ENCODE measurements around the gene WWOX. TPM values are rescaled to one million over a fixed set of nuclear protein-coding genes. Genes with fewer than 3 reads are reported as not detected.

WWOX gene
- total RNA-seq, 1 donor from 2014 or later: 19.1 TPM

DNA sequence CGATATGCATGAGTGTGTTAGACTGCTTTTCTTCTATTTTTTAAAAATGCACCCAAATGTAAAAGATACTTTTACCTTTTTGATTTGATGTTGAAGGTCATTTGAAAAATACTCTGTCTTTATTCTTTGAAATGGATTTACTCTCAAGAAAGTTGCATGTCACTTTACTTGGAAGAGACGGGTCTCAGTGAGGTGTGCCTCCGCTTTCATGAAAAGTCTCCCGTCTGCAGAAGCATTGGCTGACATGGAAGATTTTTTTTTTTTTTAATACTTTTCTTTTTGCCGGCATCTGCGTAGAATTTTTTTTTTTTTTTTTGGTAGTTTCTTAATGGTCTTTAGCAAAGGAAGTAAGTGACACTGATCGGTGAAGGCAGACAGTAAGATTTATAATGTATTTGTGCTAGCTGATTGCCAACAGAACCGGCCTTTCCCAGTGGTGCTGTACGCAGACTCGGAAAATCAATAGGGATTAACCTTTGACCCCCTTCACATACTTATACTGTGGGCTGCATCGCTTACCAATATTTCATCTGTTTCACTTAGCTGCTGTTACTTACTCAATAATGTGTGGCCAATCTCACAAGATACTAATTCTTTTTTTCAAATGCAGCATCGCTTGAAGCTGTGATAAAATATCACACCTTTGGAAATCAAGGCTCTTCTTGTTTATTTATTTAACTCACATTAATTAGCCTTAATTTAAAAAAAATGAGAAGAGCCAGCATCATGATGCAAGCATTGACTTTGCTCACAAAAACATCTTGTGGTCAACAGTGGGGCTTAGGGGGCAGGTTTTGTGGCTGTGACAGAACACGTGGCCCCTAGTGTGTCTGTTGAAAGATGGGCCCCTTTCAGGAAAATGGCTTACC, 383.9 kb downstream of the WWOX start:
- no peak for DNase-seq (ENCODE audit: extremely low read depth, low read depth, low spot score)

- DNase-seq (ENCODE audit: extremely low read depth, low read depth, low spot score): no peak
Measured at GRCh38 chr16:78484509-78485058, 385.1 kb downstream of the WWOX start.

DNA sequence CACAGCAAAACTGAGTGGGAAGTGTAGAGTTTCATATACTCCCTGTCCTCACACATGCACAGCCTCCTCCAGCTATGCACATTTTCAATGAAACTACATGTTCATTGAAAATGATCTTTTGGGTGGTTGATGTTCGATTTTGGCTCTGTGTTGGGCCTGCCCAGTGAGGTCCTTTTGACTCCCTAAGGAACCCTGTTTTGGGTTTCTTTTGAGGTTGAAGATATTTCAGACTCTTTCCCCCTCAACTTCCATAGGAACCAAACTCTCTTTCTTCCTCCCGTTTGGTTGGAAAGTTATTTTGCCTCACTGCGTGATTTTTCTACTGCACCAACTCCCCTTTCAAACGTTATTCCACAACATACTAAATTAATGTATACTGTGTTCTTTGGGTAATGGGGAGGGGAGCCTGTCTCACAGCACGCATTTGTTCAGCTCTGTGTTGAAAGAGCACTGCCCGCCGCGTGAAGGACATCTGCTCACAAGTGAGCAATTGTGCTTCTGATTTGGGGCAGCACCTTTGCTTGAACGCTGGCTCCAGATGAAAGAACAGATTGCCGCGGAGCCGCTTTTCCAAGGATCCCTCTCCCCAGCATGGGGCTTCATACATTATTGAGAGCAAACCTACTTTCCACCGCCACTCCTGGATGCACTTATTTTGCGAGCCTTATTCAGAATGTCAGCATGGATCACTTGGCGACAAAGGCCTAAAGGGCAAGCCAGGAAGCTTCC, 385.9 kb downstream of the WWOX start:
- no peak for DNase-seq (ENCODE audit: extremely low read depth, low read depth, low spot score)

GRCh38 chr16:78485917-78486257, 386.4 kb downstream of the WWOX start:
- DNase-seq (ENCODE audit: extremely low read depth, low read depth, low spot score): no peak

DNA sequence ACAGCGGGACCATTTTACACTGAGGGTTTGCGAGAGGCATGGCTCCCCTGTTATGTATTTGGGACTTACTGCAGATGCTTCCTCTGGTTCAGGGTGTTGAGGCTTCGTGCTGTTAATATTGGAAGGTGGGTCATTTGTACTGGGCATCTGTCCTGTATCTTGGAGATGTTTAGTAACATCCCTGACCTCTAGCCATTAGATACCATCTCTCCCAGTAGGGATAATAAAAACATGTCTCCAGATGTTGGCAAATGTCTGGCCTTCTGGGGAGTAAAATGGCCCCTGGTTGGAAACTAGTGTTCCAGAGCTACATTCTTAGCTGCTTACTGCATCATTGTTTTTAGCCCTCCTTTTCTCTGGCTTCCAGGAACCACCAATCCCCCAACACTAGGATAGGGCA, 388.0 kb downstream of the WWOX start:
- DNase-seq (ENCODE audit: extremely low read depth, low read depth, low spot score): no peak

GRCh38 chr16:78489072-78489471, 389.6 kb downstream of the WWOX start:
- DNase-seq (ENCODE audit: extremely low read depth, low read depth, low spot score): no peak

- DNase-seq (ENCODE audit: extremely low read depth, low read depth, low spot score): no peak
Measured at GRCh38 chr16:78489631-78490030, 390.2 kb downstream of the WWOX start.

DNA sequence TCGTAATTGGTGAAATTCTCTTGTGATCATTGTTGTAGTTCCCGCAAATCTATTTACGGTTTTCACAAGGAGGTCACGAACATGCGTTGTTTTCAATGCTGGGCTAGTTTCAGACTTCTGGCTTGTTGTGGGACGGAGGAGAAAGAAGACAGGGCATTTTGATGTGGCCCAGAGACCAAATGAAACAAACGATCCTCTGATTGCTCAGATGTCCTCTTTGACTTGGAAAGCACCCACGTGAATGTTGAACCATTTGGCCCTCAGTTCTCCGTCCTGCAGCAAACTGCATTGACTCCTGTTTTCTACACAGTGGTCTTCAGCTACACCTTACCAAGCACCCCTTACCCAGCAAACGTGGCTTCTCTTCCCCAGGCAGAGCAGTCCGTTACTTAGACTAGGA, 391.0 kb downstream of the WWOX start:
- no peak for DNase-seq (ENCODE audit: extremely low read depth, low read depth, low spot score)

GRCh38 chr16:78490847-78491246, 391.4 kb downstream of the WWOX start:
- no peak for DNase-seq (ENCODE audit: extremely low read depth, low read depth, low spot score)

DNA sequence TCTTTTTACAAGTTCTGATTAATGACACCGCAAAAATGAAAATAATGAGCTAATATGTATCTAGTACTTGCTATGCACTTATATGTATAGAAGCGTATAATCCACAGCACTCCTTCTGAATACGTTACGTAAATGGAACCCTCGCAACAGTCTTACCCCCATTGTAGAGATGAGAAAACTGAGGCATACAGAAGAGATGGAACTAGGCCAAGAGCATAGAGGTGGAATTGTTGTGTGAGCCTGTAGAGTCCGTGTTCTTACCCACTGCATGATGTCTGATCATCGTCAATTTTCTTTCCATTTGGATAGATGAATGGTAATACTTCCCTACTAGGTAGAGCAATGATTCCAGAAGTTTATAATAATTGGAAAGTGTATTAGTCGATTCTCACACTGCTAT, 394.1 kb downstream of the WWOX start:
- DNase-seq (ENCODE audit: extremely low read depth, low read depth, low spot score): no peak

GRCh38 chr16:78494105-78494504, 394.7 kb downstream of the WWOX start:
- DNase-seq (ENCODE audit: extremely low read depth, low read depth, low spot score): no peak

GRCh38 chr16:78494674-78495073, 395.2 kb downstream of the WWOX start:
- no peak for DNase-seq (ENCODE audit: extremely low read depth, low read depth, low spot score)

DNA sequence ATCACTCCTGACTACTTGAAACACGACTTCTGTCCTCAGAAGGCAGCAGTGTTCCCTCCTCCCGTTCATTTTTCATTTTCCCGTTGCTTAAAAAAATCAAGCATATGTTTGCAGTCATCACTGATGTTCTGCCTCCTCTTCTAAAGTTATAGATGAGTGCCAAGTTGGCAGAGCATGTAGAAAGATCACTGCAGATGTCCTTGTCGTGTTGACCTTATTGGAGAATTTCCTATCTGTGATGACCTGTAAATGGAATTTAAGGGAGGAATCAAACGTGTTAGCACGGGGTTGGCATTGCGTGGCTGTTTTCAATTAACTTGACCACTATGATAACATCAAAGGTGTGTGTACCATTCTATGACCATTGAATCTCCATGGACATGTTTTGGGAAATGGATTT, 396.7 kb downstream of the WWOX start:
- no peak for DNase-seq (ENCODE audit: extremely low read depth, low read depth, low spot score)

DNA sequence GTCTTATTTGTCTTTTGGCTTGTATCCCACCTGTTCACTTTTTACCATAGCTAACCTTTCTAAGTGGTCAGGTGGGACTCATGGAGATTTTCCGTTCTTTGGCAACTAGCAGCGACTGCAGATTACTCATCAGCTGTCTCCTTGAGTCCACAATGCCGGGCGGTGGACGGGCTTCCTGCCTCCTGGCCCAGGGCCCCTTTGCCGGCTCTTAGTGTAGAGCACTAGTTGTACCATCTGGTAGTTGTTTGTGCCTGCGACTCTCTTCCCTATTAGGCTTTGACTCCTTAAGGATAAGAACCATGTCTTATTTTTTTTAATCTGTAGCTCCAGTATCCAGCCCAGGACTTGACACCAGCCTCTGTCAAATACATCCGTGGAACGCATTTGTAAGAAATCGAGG, 399.9 kb downstream of the WWOX start:
- no peak for DNase-seq (ENCODE audit: extremely low read depth, low read depth, low spot score)

- no peak for DNase-seq (ENCODE audit: extremely low read depth, low read depth, low spot score)
Measured at GRCh38 chr16:78500659-78501270, 401.3 kb downstream of the WWOX start.

GRCh38 chr16:78501744-78502143, 402.3 kb downstream of the WWOX start:
- DNase-seq (ENCODE audit: extremely low read depth, low read depth, low spot score): no peak

DNA sequence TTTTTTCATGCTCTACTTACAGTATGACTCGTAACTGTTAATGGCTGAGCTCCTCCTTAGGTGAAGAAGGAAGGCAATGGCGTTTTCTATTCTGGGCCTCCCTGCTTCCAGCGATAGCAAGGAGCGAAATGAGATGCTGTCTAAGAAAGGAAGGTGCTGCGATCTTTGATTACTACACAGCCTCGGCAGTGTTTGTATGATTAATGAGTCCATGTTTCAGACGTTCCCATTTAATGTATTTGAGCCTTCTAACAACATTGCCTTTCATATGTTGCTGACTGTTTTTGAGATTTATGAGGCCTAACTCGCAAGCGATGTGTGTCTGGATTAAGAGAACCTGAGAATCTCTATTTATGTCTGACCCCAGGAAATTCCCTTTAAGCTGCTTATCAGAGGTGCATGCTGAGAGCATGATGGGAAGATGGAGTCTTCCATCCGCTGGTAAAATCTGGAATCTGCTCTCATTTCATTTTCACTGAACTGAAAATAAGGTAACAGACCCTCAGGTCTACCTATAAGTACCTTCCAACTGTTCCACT, 403.4 kb downstream of the WWOX start:
- DNase-seq (ENCODE audit: extremely low read depth, low read depth, low spot score): no peak

GRCh38 chr16:78503602-78504001, 404.1 kb downstream of the WWOX start:
- no peak for DNase-seq (ENCODE audit: extremely low read depth, low read depth, low spot score)

- no peak for DNase-seq (ENCODE audit: extremely low read depth, low read depth, low spot score)
Measured at GRCh38 chr16:78504401-78504851, 405.0 kb downstream of the WWOX start.

GRCh38 chr16:78505036-78505435, 405.6 kb downstream of the WWOX start:
- no peak for DNase-seq (ENCODE audit: extremely low read depth, low read depth, low spot score)
